Karpas-422 (cell line): ENCODE measurements around the gene TOMM20. TPM values are rescaled to one million over a fixed set of nuclear protein-coding genes. Genes with fewer than 3 reads are reported as not detected.

Source experiments
- DNase-seq: peaks from one replicate; pipeline ENCODE4 v3.0.0-alpha.2; 2015
- H2AFZ ChIP-seq: fragments of 200-600 bp; sonication (generic); 2 replicates; pipeline ENCODE4 v1.6.1; 2014; ENCODE audit warnings: antibody characterized with exemption, low read length, mixed read lengths
- H3K27ac ChIP-seq: fragments of 200-600 bp; sonication (generic); 2 replicates; pipeline ENCODE4 v1.5.1; 2014; ENCODE audit warnings: mild to moderate bottlenecking, low read length, moderate library complexity
- H3K27me3 ChIP-seq: fragments of 200-600 bp; sonication (generic); 2 replicates; pipeline ENCODE4 v1.6.1; 2014; ENCODE audit warnings: low read length, mixed read lengths
- H3K36me3 ChIP-seq: fragments of 200-600 bp; sonication (generic); 2 replicates; pipeline ENCODE4 v1.6.1; 2014; ENCODE audit warnings: low read length, mixed read lengths; ENCODE audit not compliant: insufficient read depth
- H3K4me1 ChIP-seq: fragments of 200-600 bp; sonication (generic); 2 replicates; pipeline ENCODE4 v1.6.1; 2014; ENCODE audit warnings: mild to moderate bottlenecking, low read length, mixed read lengths
- H3K4me2 ChIP-seq: fragments of 200-600 bp; sonication (generic); 2 replicates; pipeline ENCODE4 v1.6.1; 2014; ENCODE audit warnings: low read length, low read depth, mild to moderate bottlenecking; ENCODE audit not compliant: poor library complexity, severe bottlenecking
- H3K4me3 ChIP-seq: fragments of 200-600 bp; sonication (generic); 2 replicates; pipeline ENCODE4 v1.5.1; 2014; ENCODE audit warnings: mild to moderate bottlenecking, antibody characterized with exemption, low read length, mixed read lengths
- H3K79me2 ChIP-seq: fragments of 200-600 bp; sonication (generic); 2 replicates; pipeline ENCODE4 v1.6.1; 2014; ENCODE audit warnings: mild to moderate bottlenecking, low read length, mixed read lengths
- H3K9ac ChIP-seq: fragments of 200-600 bp; sonication (generic); 2 replicates; pipeline ENCODE4 v1.6.0; 2014; ENCODE audit warnings: low read length
- H3K9me2 ChIP-seq: fragments of 200-600 bp; sonication (generic), shearing (Covaris generic); replicated peaks from 2 replicates; pipeline ENCODE4 v1.6.0; 2014; ENCODE audit warnings: mild to moderate bottlenecking, low read length, moderate library complexity; ENCODE audit not compliant: insufficient read depth
- H3K9me3 ChIP-seq: fragments of 300-700, 200-600 bp; sonication (generic); 2 replicates; pipeline ENCODE4 v1.6.1; 2014; ENCODE audit warnings: low read length, mixed read lengths
- H4K20me1 ChIP-seq: fragments of 200-600 bp; sonication (generic); 2 replicates; pipeline ENCODE4 v1.6.1; 2014; ENCODE audit warnings: mild to moderate bottlenecking, antibody characterized with exemption, low read length, low read depth; ENCODE audit not compliant: insufficient read depth
- small RNA-seq: library from RNA; depleted of rRNA; stranded (forward); fragments of <200 nt; gene quantifications from one replicate; pipeline ENCODE3, GENCODE V24; 2014
- total RNA-seq: library from RNA; depleted of rRNA; stranded (reverse); fragments of >200 nt; shearing (Covaris generic); gene quantifications from 2 replicates; pipeline ENCODE4 v1.2.3, GENCODE V29; 2014; ENCODE audit warnings: low replicate concordance; rRNA removed

Gene TOMM20
- total RNA-seq, 1 experiment from 2014 or later = 113 TPM

DNA sequence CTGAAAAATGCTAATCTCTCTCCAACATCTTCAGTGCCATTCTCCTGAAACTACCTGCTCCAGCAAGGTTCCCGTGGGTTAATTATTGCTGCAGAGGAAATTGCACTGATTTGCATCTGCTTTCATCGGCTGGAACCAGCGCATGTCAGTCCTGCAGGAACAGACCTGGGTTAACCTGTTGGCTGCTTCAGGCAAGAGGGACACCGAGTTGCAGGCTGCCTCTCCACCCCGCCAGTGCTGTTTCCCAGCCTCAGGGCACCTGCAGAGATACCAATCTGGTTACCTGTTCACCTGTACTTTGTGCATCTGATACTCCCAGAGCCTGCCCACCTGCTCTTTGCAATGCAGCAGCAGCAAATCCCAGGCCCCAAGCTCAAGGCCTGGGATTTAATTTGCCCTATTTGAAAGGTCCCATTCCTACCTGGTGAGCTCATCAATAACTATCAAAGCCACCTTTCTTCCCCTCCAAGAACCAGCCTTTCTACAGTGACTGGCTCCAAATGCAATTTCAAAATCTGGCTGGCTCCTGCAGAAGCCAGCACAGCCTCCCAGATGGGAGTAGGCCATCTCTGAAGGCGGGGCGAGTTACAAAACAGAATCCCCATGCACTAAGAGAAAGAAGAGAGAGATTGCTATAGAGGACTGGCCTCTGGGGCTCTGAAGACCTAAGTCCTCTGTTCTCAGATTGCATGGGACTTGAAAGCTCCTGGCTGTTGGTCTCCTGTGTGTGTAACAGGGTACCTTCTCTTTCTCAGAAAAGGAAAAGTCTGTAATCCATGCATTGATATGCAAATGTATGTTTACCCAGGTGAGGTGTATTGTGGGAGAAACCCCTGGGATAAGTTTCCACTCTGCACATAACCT, 67.8 kb downstream of the TOMM20 start:
- no peaks in the 10 kb centered on the region for H3K4me1 ChIP-seq
- H3K27me3 ChIP-seq = no peaks in the 10 kb centered on the region
- no peaks in the 10 kb centered on the region for H3K9me3 ChIP-seq
- H3K36me3 ChIP-seq = no peaks in the 10 kb centered on the region
- H3K27ac ChIP-seq = no peak overlapping the region
- H3K9me2 ChIP-seq = no peaks in the 10 kb centered on the region
- DNase-seq = no peak
- H3K9ac ChIP-seq = no peak overlapping the region
- no peaks in the 10 kb centered on the region for H3K79me2 ChIP-seq
- H4K20me1 ChIP-seq = no peaks in the 10 kb centered on the region
- no peak overlapping the region for H2AFZ ChIP-seq
- no peak overlapping the region for H3K4me3 ChIP-seq
- no peak overlapping the region for H3K4me2 ChIP-seq

Small RNA genes lying within 50 kb of the gene (small RNA-seq; reads per million reads assigned to genes)
- gene AL732292.1 = not detected
- gene SNORA14B = 3.3 reads per million, percentile 69 among the genes with 10 or more reads in this experiment

Other genes with a start within 250 kb of the TOMM20 start
- 39.3 and 45.1 TPM in 2 replicates for gene RBM34, start 32.4 kb upstream of the TOMM20 start, total RNA-seq
- 43.6 and 56.4 TPM in 2 replicates for gene ARID4B, start 199.3 kb upstream of the TOMM20 start, total RNA-seq
- 13.9 and 45.3 TPM in 2 replicates for gene GGPS1, start 199.7 kb upstream of the TOMM20 start, total RNA-seq
- 24.0 and 27.4 TPM in 2 replicates for gene TBCE, start 238.6 kb upstream of the TOMM20 start, total RNA-seq